HG02885 (cell line): Measurements from ENCODE around the gene LCN10.
A peak's percentile ranks its signal among the peaks of the same experiment; 100 is the strongest.

Experiments
- ATAC-seq: cut with Tn5 transposase; IDR thresholded peaks from one replicate; pipeline ENCODE4 v1.9.1; 2021; ENCODE audit warnings: mild to moderate bottlenecking; ENCODE audit not compliant: unreplicated experiment, poor library complexity

The LCN10 gene

DNA sequence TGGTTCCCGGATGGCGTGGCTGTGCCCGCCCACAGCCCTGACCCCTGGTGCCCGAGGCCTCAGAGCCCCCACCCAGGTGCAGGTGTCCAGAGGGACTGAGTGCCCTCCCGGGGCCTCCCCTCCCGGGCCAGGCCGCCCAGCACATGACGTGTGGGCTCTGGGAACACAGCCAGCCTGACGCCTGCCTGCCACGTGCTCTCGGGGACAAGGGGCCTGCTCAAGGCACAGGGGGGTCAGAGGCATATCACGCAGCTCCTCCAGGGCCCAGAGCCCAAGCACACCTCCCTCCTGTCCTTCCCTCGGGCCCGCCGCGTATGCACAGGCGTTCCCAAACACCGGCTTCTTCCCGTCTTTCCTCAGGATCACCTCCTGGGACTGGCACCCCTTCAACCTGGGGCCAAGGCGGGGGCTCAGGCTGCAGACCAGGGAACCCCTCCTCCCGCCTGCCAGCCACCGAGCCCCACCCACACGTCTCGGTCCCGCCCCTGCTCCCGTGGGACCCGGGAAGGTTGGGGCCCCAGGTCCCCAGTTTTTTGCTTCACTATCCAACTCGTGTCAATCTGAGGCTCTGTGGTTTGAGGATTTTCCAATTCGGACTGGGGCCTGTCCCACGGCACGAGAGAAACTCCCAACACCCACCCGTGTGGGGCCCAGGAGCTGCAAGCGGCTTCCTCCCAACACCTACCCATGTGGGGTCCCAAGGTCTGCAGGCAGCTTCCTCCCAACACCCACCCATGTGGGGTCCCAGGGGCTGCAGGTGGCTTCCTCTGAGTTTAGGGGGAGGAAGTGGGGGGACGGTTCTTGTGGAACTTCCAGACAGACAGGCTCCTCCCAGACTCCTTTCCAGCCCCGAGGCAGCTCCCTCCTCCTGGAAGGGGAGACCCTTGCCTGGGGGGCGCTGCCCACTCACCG, 1.5 kb downstream of the LCN10 start:
- no peak for ATAC-seq

DNA sequence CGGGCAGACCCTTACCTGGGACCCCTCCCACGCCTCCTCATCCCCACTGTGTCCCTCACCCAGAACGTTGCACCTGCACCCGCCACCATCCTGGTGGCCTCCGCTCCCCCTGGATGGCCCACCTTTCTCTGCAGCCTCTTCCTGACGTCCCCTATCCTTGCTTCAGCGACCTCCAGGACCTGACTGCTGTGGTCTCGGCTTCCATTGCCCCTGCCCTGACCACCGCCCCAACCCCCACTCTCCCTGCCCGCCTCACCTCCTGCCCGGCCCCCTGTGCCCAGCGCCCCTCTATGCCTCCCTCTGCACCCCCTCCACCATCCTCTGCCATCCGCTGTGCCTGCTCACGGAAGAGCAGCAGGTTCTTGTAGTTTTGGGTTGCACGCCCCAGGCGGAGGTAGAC, 2.2 kb downstream of the LCN10 start:
- no peak for ATAC-seq

DNA sequence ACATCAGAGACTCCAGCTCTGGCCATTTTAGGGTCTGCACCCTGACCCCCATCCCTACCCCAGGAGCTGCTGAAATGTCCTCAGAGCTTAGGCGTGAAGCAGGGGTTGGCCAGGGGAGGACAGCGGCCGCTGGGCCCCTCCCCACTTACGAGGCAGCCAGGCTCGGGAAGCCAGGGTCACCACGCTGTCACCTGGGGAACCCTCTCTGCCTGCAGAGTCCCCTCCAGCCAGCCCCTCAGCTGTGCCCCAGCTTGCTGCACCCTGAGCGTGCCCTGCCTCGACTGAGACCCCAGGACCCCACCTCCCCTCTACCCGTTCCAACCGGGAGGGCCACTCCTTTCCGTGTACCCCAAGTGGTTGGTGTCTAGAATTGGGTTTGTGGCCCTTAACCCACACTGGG, 2.7 kb downstream of the LCN10 start:
- ATAC-seq, result no peak

- no peak for ATAC-seq
Measured at GRCh38 chr9:136739509-136739908, 3.2 kb downstream of the LCN10 start.

DNA sequence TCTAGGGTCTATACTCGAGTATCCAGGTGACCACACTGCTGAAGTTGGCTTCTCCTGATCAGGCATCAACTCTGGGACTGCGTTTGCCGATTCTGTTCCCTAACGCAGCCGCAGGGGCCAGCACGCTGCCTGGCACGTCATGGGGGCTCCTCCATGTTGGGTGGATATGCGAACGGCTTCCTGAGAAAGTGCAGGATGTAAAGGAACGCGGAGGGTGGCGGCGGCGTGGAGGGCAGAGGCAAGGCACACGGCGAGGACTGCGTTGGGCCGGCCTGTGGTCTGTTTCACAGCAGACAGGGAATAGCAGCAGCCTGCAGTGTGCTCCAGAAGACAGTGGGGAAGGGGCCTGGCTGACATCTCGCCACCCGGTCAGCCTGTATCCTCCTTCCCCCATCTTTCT, 3.8 kb downstream of the LCN10 start:
- no peak for ATAC-seq

DNA sequence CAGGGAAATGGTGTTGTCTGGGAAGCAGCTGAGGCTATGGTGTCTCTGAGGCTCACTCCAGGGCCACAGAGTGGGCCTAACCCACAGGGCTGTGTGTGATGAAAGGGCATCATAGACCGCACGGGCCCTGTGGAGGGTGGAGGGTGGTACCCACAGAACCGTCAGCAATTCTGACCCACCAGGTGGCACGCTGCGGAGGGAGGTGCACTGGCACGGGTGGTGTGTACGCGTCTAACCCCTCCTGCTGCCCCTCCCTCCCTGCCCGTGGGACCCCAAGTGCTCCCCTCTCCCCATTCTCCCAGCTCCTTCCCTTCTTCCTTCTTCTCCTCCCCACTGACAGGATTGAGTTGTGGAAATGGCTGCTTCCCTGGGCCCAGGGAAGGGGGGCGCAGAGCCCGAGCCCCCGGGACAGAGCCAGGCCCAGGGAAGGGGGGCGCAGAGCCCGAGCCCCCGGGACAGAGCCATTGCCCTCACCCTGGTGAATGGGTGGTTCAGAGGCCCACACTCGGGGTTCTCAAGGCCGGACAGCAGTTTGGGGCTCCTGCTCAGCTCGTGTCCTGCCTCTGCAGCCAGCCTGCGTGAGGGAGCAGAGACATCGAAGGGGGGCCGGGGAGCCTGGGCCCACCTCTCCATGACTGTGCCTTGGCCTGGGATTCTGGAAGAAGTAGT, 6.8 kb downstream of the LCN10 start:
- ATAC-seq, result no peak

DNA sequence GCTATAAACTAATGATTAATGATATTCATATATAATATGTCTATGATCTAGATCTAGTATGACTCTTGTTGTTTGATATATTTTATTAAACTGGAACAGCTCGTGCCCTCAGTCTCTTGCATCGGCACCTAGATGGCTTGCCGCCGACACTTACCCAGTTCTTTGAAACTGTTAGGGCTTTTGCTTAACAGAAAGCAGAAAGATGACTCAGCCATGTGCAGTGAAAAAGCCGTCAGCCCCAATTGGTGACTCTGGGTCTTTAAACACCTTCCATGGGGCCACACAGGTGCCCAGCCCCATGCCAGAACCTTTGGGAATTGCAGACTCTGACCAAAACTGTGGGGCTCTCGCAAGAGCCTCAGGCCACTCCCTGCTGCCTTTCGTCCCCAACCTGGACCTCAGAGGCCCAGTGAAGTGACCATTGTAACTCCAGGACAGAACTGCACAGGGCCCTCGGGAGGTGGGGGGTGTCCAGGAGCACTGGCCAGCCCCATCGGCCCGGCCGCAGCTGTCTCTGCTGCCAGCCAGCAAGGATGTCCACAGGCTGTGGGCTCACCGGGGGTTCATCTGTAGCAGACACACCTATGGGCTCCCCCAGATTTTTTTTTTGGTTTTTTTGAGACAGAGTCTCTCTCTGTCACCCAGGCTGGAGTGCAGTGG, 7.8 kb downstream of the LCN10 start:
- ATAC-seq, result no peak

GRCh38 chr9:136733611-136734010, 9.1 kb downstream of the LCN10 start:
- no peak for ATAC-seq

- ATAC-seq, result no peak
Measured at GRCh38 chr9:136732444-136733178, 10.1 kb downstream of the LCN10 start.

DNA sequence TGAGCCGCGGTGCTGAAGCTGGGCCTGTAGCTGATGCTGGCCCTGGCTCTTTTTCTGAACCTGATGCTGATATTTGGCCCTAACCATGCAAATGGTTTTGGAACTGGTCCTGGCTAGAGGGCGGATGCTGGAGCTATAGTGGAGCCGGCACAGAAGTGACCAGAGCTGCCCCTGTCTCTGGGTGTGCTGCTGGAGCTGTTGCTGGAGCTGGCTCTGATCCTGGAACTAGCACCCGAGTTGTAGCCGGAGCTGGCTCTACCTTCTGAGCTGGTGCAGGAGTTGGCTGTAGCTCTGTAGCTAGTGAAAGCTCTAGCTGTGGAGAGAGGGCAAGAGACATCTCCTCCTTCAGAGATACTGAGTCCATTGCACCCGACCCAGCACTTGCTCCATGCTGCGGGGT, 12.8 kb downstream of the LCN10 start:
- no peak for ATAC-seq

DNA sequence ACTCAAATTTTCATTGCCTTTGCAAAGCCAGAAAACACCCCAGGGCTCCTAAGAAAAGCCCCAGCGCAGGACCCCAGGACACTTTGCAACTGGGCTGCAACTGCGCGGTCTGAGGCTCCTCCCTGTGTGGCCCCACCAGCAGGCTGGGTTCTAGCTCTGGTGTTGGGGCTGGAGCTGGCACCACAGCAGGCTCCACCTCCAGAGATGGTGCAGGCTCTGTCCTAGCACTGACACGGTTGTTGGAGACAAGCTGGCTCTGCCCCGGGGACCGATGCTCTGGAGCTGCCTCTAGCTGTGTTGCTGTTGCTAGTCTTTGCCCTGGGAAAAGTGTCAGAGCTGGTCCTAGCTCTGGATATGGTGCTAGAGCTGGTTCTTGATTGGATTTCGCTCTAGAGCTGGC, 13.6 kb downstream of the LCN10 start:
- ATAC-seq, result no peak

DNA sequence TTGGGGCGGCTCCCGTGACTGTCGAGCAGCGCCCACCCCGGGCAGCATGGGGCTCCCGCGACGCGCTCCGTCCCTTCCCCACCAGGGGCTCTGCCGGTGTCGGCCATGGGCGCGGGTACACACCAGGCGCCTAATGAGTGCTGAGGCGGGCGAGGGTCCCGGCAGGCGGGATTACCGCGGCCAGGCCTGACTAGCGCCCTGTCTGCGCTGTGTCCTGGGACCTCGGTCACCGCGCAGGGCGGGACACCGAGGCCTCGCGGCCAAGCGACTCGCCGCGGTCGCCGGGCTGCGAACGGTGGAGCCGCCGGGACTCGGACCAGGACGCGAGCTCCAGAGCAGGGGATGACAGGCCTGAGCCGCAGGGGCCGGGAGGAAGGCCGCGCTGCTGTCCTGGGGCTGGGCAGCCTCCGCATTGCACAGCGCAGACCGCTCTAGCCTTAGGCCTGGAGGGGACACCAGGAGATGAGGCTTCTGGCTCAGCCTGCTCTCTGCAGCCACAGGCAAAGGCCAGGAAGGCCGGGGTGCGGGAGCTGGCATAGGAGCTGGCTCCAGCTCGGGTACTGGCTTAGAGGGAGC, 14.1 kb downstream of the LCN10 start:
- ATAC-seq, result peak; percentile 25

DNA sequence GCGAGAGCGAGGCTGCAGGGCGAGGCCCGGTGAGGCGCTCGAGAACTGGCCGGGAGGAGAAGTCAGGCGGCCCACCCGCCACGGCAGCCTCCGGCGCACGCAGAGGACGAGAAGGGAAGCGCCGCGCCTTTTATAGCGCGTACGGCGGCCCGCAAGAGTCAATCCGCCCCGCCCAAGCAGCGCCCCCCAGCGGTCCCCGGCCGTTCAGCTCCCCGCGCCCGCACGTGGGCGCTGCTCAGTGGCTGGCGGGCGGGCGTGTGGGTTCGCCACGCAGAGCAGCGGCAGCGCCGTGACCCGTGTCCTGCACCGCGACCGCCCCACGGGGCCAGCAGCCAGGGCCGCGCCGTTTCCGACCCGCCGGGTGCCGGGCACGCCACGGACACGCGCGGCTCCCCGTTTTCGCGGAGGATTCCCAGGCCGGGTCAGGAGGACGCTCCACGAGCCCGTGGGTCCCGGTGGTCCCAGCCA, 14.6 kb downstream of the LCN10 start:
- peak; percentile 76 for ATAC-seq

- no peak for ATAC-seq
Measured at GRCh38 chr9:136726631-136727191, 16.0 kb downstream of the LCN10 start.

- no peak for ATAC-seq
Measured at GRCh38 chr9:136726118-136726517, 16.6 kb downstream of the LCN10 start.

- ATAC-seq, result no peak
Measured at GRCh38 chr9:136725612-136726011, 17.1 kb downstream of the LCN10 start.

DNA sequence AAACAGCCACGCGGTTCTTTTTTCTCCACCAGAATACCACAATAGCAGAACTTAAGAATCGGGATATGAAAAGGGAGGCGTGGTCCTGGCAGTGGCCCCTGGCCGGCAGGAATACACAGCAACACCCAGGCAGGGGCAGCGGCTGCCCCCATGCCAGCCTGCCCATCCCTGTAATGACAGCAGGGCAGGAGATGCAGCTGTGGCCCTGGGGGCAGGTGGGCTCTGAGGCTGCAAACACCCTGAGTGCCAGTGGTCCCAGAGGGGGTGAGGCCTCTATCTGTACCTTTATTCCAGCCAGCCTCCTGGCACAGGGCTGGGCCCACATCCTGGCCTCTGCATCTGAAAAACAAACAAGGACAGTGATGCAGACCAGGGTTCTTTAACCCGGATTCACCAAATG, 18.0 kb downstream of the LCN10 start:
- ATAC-seq, result no peak

GRCh38 chr9:136723989-136724388, 18.8 kb downstream of the LCN10 start:
- no peak for ATAC-seq

- no peak for ATAC-seq
Measured at GRCh38 chr9:136723362-136723976, 19.3 kb downstream of the LCN10 start.
